Measurements from ENCODE around the gene GIMAP8. TPM values are rescaled to one million over a fixed set of nuclear protein-coding genes. Genes with fewer than 3 reads are reported as not detected.
"Not testable (repeated sequence)": the region's sequence is repeated elsewhere in the genome, so short reads cannot be mapped to it uniquely, and the experiment has no call there.

The GIMAP8 gene
- total RNA-seq, 6 experiments from 2014 or later = 2.7 to 10.0 (median 6.2) TPM

DNA sequence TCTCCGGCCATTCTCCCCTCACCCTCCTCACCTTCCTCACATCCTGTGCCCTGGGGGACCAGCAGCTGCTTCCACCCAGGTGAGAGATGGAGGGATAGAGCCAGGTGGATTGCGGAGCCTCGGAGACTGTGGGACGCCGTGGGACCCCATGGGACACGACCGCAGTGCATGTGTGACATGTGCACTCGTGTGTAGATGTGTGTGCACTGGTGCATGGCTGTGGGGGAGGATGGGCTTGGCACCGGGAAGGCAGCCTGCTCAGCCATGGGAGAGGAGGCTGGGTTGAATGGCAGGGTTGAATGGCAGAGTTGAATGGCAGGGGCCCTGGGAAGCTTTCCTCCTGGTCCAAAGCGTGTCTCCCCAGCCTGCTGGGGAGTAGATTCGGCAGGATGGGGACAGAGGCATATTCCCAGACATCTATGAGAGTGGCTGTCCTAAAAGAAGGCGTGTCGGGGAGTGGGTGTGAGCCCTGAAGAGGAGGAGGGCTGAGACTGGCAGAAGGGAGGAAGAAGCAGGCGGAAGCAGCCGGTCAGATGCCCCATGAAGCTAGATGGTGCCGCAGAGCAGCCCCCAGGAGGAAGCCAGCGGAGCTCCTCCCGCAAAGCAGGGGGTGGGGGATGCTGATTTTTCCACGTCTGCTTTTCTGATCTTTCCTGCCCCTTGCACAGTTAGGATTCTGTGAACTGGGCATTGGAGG, 815 bp downstream of the GIMAP8 start:
- no peak for TF ChIP-seq CTCF (IDR thresholded peaks at IDR 0.05)
- peak; percentile 36 for TF ChIP-seq POLR2A (IDR thresholded peaks at IDR 0.05)
- H3K4me3 ChIP-seq = peak overlapping the region; percentile 39 to 52 (median 41)
- ATAC-seq (peak; percentile 50 to 63 (median 60)), DNase-seq (peak; percentile 56 to 74 (median 65))
- no peaks in the 10 kb centered on the region for H3K9me3 ChIP-seq
- H3K27ac ChIP-seq = peak overlapping the region; percentile 44 to 76 (median 57)
- H3K36me3 ChIP-seq = no peaks in the 10 kb centered on the region
- peaks cover 0 to 15% (median 6%) of the 10 kb centered on the region in 4 donors for H3K4me1 ChIP-seq
- WGBS (ENCODE audit: insufficient coverage, low coverage, low lambda C conversion rate, missing lambda C conversion rate) = 52% methylated on average over 12 of the region's 19 CpGs
- intact Hi-C loops (cut with DNase I) = no loop called here
- H3K27me3 ChIP-seq = no peaks in the 10 kb centered on the region

DNA sequence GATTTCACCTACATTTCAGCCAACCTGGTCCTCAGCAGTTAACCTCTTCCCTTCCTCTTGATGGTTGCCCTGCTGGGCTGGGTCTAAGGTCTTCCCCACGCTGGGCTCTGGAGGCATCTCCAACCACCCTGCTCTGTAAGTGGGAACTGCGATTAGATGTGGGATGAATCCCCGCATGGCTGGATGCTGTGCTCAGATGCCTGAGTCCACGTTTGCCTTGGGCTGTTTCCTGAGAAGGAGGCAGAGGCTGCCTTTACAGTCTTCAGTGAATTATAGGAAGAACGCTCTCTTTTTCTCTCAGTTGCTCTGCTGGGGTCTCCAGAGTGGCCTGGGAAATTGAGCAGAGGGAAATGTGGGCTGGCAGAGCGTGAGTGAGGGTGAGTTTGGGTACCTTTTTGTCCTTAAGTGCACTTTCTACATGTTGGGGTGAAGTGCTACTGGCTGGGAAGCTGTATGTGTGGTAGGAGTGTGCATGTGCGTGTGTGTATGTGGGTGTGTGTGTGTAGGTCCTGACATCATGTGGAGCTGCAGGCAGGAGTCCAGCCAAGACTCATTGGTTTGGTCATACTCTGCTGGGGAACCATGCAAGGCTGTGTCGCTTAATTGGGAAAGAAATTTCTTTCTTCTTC, 1.5 kb downstream of the GIMAP8 start:
- H3K27ac ChIP-seq = peak overlapping the region; percentile 44 to 76 (median 57)
- H3K9me3 ChIP-seq = no peaks in the 10 kb centered on the region
- ATAC-seq = peak in 3 of 4 donors; percentile 5 to 13 (median 6)
- H3K27me3 ChIP-seq = no peaks in the 10 kb centered on the region
- peak overlapping the region; percentile 39 to 52 (median 41) for H3K4me3 ChIP-seq
- H3K36me3 ChIP-seq = no peaks in the 10 kb centered on the region
- H3K4me1 ChIP-seq = peaks cover 0 to 8% (median 2%) of the 10 kb centered on the region in 4 donors
- no peak for TF ChIP-seq POLR2A (IDR thresholded peaks at IDR 0.05)
- TF ChIP-seq CTCF (IDR thresholded peaks at IDR 0.05) = no peak
- WGBS (ENCODE audit: insufficient coverage, low coverage, low lambda C conversion rate, missing lambda C conversion rate) = 32% methylated on average over 5 of the region's 8 CpGs
- intact Hi-C loops (cut with DNase I) = no loop called here
- no peak for DNase-seq

GRCh38 chr7:150453181-150453580, 2.8 kb downstream of the GIMAP8 start:
- H3K27me3 ChIP-seq = no peaks in the 10 kb centered on the region
- TF ChIP-seq CTCF (IDR thresholded peaks at IDR 0.05) (no peak), POLR2A (IDR thresholded peaks at IDR 0.05) (no peak)
- DNase-seq (no peak), ATAC-seq (no peak)
- H3K27ac ChIP-seq = peak overlapping the region in 1 of 3 donors; percentile 26
- peak overlapping the region; percentile 39 to 52 (median 41) for H3K4me3 ChIP-seq
- H3K4me1 ChIP-seq = peaks cover 0 to 8% (median 0%) of the 10 kb centered on the region in 4 donors
- intact Hi-C loops (cut with DNase I) = no loop called here
- no peaks in the 10 kb centered on the region for H3K9me3 ChIP-seq
- no peaks in the 10 kb centered on the region for H3K36me3 ChIP-seq
- WGBS (ENCODE audit: insufficient coverage, low coverage, low lambda C conversion rate, missing lambda C conversion rate) = 38% methylated on average over 3 of the region's 8 CpGs

DNA sequence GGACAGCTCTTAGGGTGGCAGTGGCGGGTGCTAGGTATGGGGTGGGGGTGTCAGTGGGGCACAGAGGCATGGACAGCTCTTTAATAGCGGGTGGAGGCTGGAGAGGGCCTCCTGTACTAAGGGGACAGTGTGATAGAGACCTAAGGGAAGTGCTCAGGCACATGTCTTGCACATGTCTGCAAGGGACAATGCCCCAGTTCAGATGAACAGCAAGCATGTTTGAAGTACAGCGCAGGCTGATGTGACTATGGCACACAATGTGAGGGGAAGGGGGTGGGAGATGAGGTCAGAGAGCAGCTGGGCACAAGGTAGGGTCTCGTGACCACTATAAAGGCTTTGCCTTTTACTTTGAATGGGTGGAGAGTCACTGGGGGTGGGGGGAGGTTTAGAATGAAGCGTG, 3.5 kb downstream of the GIMAP8 start:
- no peaks in the 10 kb centered on the region for H3K27me3 ChIP-seq
- no peaks in the 10 kb centered on the region for H3K36me3 ChIP-seq
- DNase-seq (no peak), ATAC-seq (no peak)
- peaks cover 0 to 6% (median 0%) of the 10 kb centered on the region in 4 donors for H3K4me1 ChIP-seq
- WGBS (ENCODE audit: insufficient coverage, low coverage, low lambda C conversion rate, missing lambda C conversion rate) = 89% methylated on average over 4 of the region's 5 CpGs
- H3K4me3 ChIP-seq = no peak overlapping the region
- H3K27ac ChIP-seq = no peak overlapping the region
- no peaks in the 10 kb centered on the region for H3K9me3 ChIP-seq
- no peak for TF ChIP-seq POLR2A (IDR thresholded peaks at IDR 0.05)
- TF ChIP-seq CTCF (IDR thresholded peaks at IDR 0.05) = no peak
- intact Hi-C loops (cut with DNase I) = no loop called here

- H3K4me1 ChIP-seq; intact Hi-C loops (cut with DNase I); ATAC-seq; DNase-seq; H3K27ac ChIP-seq; H3K36me3 ChIP-seq; H3K4me3 ChIP-seq; H3K9me3 ChIP-seq; H3K27me3 ChIP-seq: not testable (repeated sequence)
- whole genome bisulfite sequencing (ENCODE audit: insufficient coverage, low coverage, low lambda C conversion rate, missing lambda C conversion rate) = 75% methylated on average over 5 of the region's 5 CpGs
These were observed 6.6 kb downstream of the GIMAP8 start for GRCh38 chr7:150457064-150457463.
